ENCODE data around the gene ADD2.

Gene ADD2

DNA sequence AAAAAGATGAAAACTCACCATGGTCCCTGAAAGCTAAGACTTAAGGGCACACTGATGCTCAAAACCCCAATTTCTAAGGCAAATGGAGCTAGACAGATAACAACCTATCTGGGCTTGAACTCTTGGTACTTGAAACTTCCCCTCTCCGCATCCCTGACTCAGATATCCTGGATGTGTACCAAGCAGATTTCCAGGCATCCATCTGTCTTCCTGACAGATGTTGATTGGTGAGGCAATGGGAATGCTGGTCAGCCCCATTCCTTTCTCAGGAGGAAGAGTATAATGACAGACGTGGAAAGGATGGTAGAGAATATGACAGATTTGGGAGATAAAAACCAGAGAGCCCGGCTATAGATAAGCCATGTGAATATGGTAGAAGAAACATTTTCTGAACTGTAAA lies 69.2 kb downstream of the ADD2 start:
- no peak for TF ChIP-seq SUZ12 (IDR thresholded peaks at IDR 0.05)
- no peak for TF ChIP-seq LEF1 (IDR thresholded peaks at IDR 0.05; ENCODE audit: borderline replicate concordance)
- no peak for TF ChIP-seq ZNF384 (IDR thresholded peaks at IDR 0.05)
- no peak for TF ChIP-seq FOXK2 (IDR thresholded peaks at IDR 0.05)
- TF ChIP-seq BHLHE40 (IDR thresholded peaks at IDR 0.05; ENCODE audit: borderline replicate concordance) = no peak
- TF ChIP-seq CTBP1 (IDR thresholded peaks at IDR 0.05; ENCODE audit: borderline replicate concordance) = no peak
- TF ChIP-seq ARNT (IDR thresholded peaks at IDR 0.05) = no peak
- no peak for TF ChIP-seq SP1 (IDR thresholded peaks at IDR 0.05)
- no peak for TF ChIP-seq L3MBTL2 (conservative IDR thresholded peaks at IDR 0.05)
- no peak for TF ChIP-seq TARDBP (IDR thresholded peaks at IDR 0.05)
- TF ChIP-seq PKNOX1 (IDR thresholded peaks at IDR 0.05) = no peak
- TF ChIP-seq FOXM1 (IDR thresholded peaks at IDR 0.05; ENCODE audit: borderline replicate concordance) = no peak
- TF ChIP-seq NFRKB (IDR thresholded peaks at IDR 0.05) = no peak
- ChIA-PET POLR2A (no interaction called here), CTCF (no interaction called here)
- no peak for DNase-seq (ENCODE audit: extremely low spot score)

DNA sequence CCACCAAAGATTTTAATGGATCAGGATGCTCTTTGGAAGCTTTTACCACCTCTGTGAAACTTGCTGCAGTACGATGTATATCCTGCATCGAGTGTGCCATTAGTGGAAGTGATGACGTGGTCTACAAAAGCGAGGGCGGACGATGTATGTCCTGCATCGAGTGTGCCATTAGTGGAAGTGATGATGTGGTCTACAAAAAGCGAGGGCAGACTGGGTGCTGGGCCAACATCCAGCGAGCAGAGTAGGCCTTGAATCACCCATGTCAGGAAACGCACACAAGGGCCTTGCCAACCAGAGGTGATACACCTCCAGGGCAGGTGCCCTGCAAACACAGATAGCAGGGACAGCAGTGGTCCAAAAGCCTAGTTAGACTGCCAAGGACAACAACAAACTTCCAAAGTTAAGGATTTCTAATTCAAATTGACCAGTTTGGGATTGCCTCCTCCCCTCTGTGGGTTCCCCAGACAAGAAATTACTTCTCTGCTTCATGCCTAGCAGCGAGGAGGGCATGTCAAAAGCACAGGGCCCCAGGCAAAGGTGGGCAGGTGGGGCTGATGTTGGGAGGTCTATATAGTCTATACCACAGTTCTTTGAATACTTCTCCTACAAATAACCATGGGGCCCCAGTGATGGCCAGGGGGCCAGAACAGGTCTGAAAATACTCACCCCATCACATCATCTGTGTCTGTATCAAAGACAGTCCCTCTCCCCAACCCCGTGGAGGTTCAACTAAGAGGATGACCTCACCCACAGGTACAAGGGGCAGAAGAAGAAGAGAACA lies 70.2 kb downstream of the ADD2 start:
- ChIA-PET CTCF (no interaction called here), POLR2A (no interaction called here)
- DNase-seq (ENCODE audit: extremely low spot score) = no peak
- TF ChIP-seq SP1 (IDR thresholded peaks at IDR 0.05) (no peak), L3MBTL2 (conservative IDR thresholded peaks at IDR 0.05) (no peak), ZNF384 (IDR thresholded peaks at IDR 0.05) (no peak), ARNT (IDR thresholded peaks at IDR 0.05) (no peak), HDGF (IDR thresholded peaks at IDR 0.05; ENCODE audit: borderline replicate concordance) (no peak), NFRKB (IDR thresholded peaks at IDR 0.05) (no peak), ELF4 (IDR thresholded peaks at IDR 0.05) (no peak), FOXA1 (IDR thresholded peaks at IDR 0.05) (no peak), PKNOX1 (IDR thresholded peaks at IDR 0.05) (no peak), FOXM1 (IDR thresholded peaks at IDR 0.05; ENCODE audit: borderline replicate concordance) (no peak), BHLHE40 (IDR thresholded peaks at IDR 0.05; ENCODE audit: borderline replicate concordance) (no peak), TARDBP (IDR thresholded peaks at IDR 0.05) (no peak), LEF1 (IDR thresholded peaks at IDR 0.05; ENCODE audit: borderline replicate concordance) (no peak), CTBP1 (IDR thresholded peaks at IDR 0.05; ENCODE audit: borderline replicate concordance) (no peak), SUZ12 (IDR thresholded peaks at IDR 0.05) (no peak)

DNA sequence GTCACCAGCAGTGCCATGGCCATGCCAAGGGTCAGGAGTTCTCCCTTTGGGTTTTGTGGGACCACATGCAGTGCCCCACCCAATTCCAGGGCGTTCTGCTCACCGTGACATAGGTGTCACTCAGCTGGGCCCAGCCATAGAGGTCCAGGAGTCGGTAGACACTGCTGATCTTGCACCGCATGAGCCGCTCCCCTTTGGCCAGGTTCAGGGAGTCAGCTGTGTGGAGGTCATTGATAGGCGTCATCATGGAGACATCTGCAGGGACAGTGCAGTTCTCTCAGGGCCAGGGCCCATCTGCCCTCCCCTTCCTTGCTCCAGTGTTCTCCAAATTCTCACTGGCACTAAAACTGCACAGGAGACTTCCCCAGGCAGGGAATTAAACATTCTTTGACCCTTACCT lies 71.9 kb downstream of the ADD2 start:
- TF ChIP-seq TARDBP (IDR thresholded peaks at IDR 0.05) (no peak), ARNT (IDR thresholded peaks at IDR 0.05) (no peak), NFRKB (IDR thresholded peaks at IDR 0.05) (no peak)
- DNase-seq (ENCODE audit: extremely low spot score) = no peak
- CTCF ChIA-PET = no interaction called here
- POLR2A ChIA-PET = no interaction called here

DNA sequence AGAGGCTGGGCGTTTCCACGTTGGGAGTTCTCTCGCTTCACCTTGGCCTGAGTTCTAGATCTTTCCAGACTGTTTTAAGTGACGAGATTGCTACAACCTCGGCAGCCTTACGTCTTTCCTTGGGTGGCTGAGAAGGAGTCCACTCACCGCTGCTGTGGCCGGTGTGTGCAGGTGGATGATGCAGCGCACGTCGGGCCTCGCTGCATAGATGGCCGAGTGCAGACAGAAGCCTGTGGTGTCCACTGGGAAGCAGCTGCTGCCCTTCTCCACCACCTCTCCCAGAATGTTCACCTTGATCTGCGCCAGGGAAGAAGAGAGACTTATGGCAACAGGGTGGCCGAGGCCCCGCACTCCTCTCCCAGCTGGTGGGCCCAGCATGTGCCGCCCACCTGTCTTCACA lies 75.7 kb downstream of the ADD2 start:
- no peak for DNase-seq (ENCODE audit: extremely low spot score)
- TF ChIP-seq NFRKB (IDR thresholded peaks at IDR 0.05) = no peak
- TF ChIP-seq BHLHE40 (IDR thresholded peaks at IDR 0.05; ENCODE audit: borderline replicate concordance) = no peak
- no peak for TF ChIP-seq FOXA1 (IDR thresholded peaks at IDR 0.05)
- TF ChIP-seq SUZ12 (IDR thresholded peaks at IDR 0.05) = no peak
- TF ChIP-seq SP1 (IDR thresholded peaks at IDR 0.05) = no peak
- TF ChIP-seq HDGF (IDR thresholded peaks at IDR 0.05; ENCODE audit: borderline replicate concordance) = no peak
- TF ChIP-seq L3MBTL2 (conservative IDR thresholded peaks at IDR 0.05) = no peak
- no peak for TF ChIP-seq LEF1 (IDR thresholded peaks at IDR 0.05; ENCODE audit: borderline replicate concordance)
- TF ChIP-seq PKNOX1 (IDR thresholded peaks at IDR 0.05) = no peak
- no peak for TF ChIP-seq ZNF384 (IDR thresholded peaks at IDR 0.05)
- TF ChIP-seq ELF4 (IDR thresholded peaks at IDR 0.05) = no peak
- TF ChIP-seq TARDBP (IDR thresholded peaks at IDR 0.05) = no peak
- TF ChIP-seq FOXM1 (IDR thresholded peaks at IDR 0.05; ENCODE audit: borderline replicate concordance) = no peak
- TF ChIP-seq CTBP1 (IDR thresholded peaks at IDR 0.05; ENCODE audit: borderline replicate concordance) = no peak
- TF ChIP-seq FOXK2 (IDR thresholded peaks at IDR 0.05) = no peak
- TF ChIP-seq ARNT (IDR thresholded peaks at IDR 0.05) = no peak
- ChIA-PET CTCF (no interaction called here), POLR2A (no interaction called here)

GRCh38 chr2:70691497-70692140 lies 76.4 kb downstream of the ADD2 start:
- no peak for DNase-seq (ENCODE audit: extremely low spot score)
- ChIA-PET POLR2A (no interaction called here), CTCF (no interaction called here)
- TF ChIP-seq ARNT (IDR thresholded peaks at IDR 0.05) (no peak), PKNOX1 (IDR thresholded peaks at IDR 0.05) (no peak), BHLHE40 (IDR thresholded peaks at IDR 0.05; ENCODE audit: borderline replicate concordance) (no peak)

GRCh38 chr2:70690846-70691245 lies 77.2 kb downstream of the ADD2 start:
- DNase-seq (ENCODE audit: extremely low spot score) = no peak
- POLR2A ChIA-PET = no interaction called here
- CTCF ChIA-PET = no interaction called here
- TF ChIP-seq LEF1 (IDR thresholded peaks at IDR 0.05; ENCODE audit: borderline replicate concordance) (no peak), SUZ12 (IDR thresholded peaks at IDR 0.05) (no peak), HDGF (IDR thresholded peaks at IDR 0.05; ENCODE audit: borderline replicate concordance) (no peak), ZNF384 (IDR thresholded peaks at IDR 0.05) (no peak), BHLHE40 (IDR thresholded peaks at IDR 0.05; ENCODE audit: borderline replicate concordance) (no peak), L3MBTL2 (conservative IDR thresholded peaks at IDR 0.05) (no peak), FOXM1 (IDR thresholded peaks at IDR 0.05; ENCODE audit: borderline replicate concordance) (no peak), SP1 (IDR thresholded peaks at IDR 0.05) (no peak), ARNT (IDR thresholded peaks at IDR 0.05) (no peak), FOXA1 (IDR thresholded peaks at IDR 0.05) (no peak), TARDBP (IDR thresholded peaks at IDR 0.05) (no peak), NFRKB (IDR thresholded peaks at IDR 0.05) (no peak), ELF4 (IDR thresholded peaks at IDR 0.05) (no peak), FOXK2 (IDR thresholded peaks at IDR 0.05) (no peak), PKNOX1 (IDR thresholded peaks at IDR 0.05) (no peak), CTBP1 (IDR thresholded peaks at IDR 0.05; ENCODE audit: borderline replicate concordance) (no peak)
